Germinal center (tissue), 1 donor: ENCODE measurements around the gene GLRX2.
"Not testable (repeated sequence)": the region's sequence is repeated elsewhere in the genome, so short reads cannot be mapped to it uniquely, and the experiment has no call there.

Experiments
- DNase-seq: peaks from one replicate; pipeline ENCODE4 v3.0.0; 2012; ENCODE audit warnings: mixed read lengths, low spot score

Gene GLRX2

DNA sequence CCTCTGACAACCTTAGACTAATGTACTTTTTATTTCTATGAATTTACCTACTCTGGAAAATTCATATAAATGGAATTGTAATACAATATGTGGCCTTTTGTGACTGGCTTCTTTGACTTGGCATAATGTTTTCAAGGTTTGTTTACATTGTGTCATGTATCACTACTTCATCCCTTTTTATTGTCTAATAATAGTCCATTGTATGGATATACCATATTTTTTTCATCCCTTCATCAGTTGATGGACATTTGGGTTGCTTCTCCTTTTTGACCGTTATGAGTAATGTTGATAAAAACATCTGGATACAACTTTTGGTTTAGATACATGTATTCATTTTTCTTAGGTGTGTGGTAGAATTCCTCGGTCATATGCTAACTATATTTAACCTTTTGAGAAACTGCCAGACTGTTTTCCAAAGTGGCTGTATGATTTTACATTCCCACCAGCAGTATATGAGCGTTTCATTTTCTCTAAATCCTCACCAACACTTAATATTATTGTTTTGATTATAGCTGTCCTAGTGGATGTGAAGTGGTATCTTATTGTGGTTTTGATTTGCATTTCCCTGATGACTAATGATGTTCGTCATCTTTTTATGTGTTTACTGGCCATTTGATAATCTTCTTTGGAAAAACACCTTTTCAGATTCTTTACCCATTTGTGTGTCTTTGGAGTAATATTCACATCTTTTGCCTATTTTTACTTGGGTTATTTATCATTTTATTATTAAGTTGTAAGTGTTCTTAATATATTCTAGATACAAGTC lies 42.3 kb downstream of the GLRX2 start:
- DNase-seq: no peak

- peak; percentile 4 for DNase-seq
Measured at GRCh38 chr1:193060938-193061337, 44.3 kb downstream of the GLRX2 start.

- DNase-seq: no peak
Measured at GRCh38 chr1:193060406-193060805, 44.8 kb downstream of the GLRX2 start.

DNA sequence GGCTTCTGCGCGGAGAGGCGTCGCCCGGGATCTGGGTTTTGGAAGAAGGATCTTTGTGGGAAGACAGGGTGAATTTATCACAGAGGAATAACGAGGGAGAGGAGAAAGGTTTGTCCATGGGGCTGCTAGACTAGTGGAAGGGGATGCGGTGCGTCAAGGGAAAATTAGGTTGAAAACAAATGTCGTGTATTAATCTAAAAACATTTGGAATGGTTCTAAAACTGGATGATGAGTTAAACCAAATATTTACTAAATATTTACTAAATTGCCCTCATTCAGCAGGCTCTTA lies 45.2 kb downstream of the GLRX2 start:
- no peak for DNase-seq

- DNase-seq: peak; percentile 88
Measured at GRCh38 chr1:193059282-193060114, 45.7 kb downstream of the GLRX2 start, which contains the start of the genes RO60 and UCHL5. Gene RO60, plus strand, starts transcription at chr1:193059612. Its CDS starts 9,443 bp downstream, at chr1:193069055. Gene UCHL5, minus strand, starts transcription at chr1:193059360. Its CDS starts 100 bp downstream, at chr1:193059260.

DNA sequence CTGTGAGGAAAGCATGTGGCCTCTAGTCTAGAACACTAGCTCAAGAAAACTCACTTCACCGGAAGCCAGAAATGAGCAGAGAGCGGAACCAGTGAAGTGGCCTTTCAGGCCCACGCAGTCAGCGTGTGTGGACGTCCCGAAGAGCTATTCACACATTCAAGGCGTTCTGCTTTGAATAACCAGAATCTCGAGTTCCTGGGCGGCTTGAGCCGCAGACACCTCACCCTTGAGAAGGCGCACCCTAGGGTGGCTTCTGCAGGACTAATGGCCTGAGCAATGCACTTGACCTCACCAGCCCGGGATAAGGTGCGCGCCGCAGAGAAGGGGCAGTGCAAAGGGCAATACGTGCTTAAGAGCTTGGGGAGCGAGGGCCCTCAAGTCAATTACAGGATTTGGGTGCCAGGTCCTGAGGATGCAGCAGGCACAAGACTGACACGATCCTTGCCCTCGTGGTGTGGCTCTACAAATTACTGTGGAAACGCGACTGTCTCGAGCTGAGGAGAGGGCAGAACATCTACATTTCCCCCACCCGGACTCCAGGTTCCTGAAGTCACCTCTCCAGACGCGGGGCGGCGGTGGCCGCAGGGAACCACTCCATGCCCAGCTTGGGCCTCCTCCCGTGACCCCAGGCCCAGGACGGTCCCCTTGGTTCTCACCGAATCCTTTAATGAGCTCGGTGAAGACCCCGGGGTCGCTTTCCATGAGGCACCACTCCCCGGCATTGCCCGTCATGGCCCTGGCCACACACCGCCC lies 46.5 kb downstream of the GLRX2 start:
- peak; percentile 31 for DNase-seq

DNA sequence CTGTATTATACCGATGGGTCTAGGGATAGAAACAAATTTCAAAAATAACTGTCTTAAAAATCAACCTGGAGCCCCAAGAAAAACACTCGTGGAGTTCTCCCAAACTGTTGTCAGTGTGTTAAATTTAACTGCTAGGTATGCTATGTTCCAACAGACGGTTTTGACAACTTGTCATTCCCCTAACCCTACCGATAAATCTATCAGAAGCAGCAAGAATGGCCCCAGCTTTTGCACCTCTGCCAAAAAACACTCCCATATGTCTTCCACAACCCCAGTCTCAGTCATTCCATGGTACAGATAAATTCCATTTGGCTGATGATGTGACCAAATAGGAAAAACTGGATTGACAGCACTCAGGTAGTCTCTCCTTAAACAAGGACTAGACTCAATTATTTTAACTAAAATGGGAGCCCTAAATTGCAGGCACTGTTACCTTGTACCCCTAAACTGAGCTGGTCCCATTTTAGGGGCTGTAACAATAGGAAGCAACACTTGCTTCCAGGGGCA lies 51.0 kb downstream of the GLRX2 start:
- DNase-seq: no peak

GRCh38 chr1:193048913-193049312 lies 56.3 kb downstream of the GLRX2 start:
- DNase-seq: not testable (repeated sequence)
